ENCODE data around the gene FYN.

GRCh38 chr6:111716325-111716724 is 156.9 kb downstream of the FYN start:
- TF ChIP-seq ZKSCAN1 (IDR thresholded peaks at IDR 0.05; ENCODE audit: low read depth, low read length) = no peak
- no peak for TF ChIP-seq SP2 (IDR thresholded peaks at IDR 0.05; ENCODE audit: extremely low read depth, low read depth, low read length, poor library complexity, severe bottlenecking)
- no peak for TF ChIP-seq ZNF174 (CRISPR knock-in tag; IDR thresholded peaks at IDR 0.05)
- TF ChIP-seq CTCF (IDR thresholded peaks at IDR 0.05 in 2 of 3, conservative IDR thresholded peaks at IDR 0.05 in 1 of 3; ENCODE audit: insufficient read depth in 2 of 3, low read depth in 1 of 3, low read length in 3 of 3) = no peak
- no peak for TF ChIP-seq IRF2 (CRISPR knock-in tag; IDR thresholded peaks at IDR 0.05)
- no peak for TF ChIP-seq ZSCAN29 (IDR thresholded peaks at IDR 0.05)
- TF ChIP-seq ZBED1 (IDR thresholded peaks at IDR 0.05) = no peak
- no peak for TF ChIP-seq EGR1 (conservative IDR thresholded peaks at IDR 0.05)
- no peak for TF ChIP-seq GABPA (tag; conservative IDR thresholded peaks at IDR 0.05; ENCODE audit: low read depth)

Measured in K562 (cell line).